ENCODE results near the gene RBM39. TPM values are rescaled to one million over a fixed set of nuclear protein-coding genes. Genes with fewer than 3 reads are reported as not detected.
"Not testable (repeated sequence)": the region's sequence is repeated elsewhere in the genome, so short reads cannot be mapped to it uniquely, and the experiment has no call there.

The RBM39 gene
- total RNA-seq, 1 donor: 1,157 TPM

DNA sequence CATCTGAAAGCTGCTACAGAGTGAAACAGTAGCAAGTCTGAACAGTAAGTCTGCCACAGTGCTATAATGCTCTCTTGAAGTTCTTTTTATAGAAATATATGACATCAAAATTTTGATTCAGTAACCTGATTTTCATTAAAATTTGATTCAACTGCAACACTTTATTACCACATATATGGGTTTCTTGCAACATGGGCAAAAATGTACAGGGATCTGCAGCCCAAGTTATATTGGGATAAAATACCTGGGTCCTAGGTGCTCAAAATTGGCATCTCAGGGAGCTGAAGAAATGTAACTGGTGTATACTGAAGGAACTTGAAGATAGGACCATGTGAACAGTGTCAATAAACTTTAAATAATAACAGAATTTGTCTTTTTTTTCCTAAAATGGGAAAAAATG, 32.0 kb downstream of the RBM39 start:
- H3K4me1 ChIP-seq (ENCODE audit: insufficient read depth, low read length): peaks cover 11% of the 10 kb centered on the region
- no peaks in the 10 kb centered on the region for H3K27me3 ChIP-seq (ENCODE audit: insufficient read depth, low read length)
- H3K4me3 ChIP-seq (ENCODE audit: low read length): no peak overlapping the region
- no peaks in the 10 kb centered on the region for H3K9me3 ChIP-seq (ENCODE audit: low read depth, low read length)

DNA sequence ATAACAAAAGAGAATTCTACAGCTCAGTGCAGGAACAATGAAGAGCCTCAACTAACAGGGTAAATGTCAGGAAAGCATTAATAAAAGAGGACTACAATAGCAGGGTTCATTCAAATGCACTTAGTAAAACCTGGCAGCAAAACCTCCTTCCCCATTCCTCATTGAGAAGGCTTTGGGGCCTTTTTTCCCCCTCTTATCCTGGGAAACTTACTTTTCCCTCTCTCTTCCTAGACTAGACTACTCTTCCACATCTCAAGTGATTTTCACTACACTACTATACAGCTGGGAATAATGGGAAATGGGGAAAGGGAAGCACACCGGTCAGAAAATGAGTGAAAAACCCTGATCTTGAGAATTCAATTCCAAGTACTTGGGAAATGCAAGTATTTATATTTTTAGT, 32.8 kb downstream of the RBM39 start:
- H3K9me3 ChIP-seq (ENCODE audit: low read depth, low read length): no peaks in the 10 kb centered on the region
- H3K4me3 ChIP-seq (ENCODE audit: low read length): no peak overlapping the region
- peaks cover 11% of the 10 kb centered on the region for H3K4me1 ChIP-seq (ENCODE audit: insufficient read depth, low read length)
- no peaks in the 10 kb centered on the region for H3K27me3 ChIP-seq (ENCODE audit: insufficient read depth, low read length)

DNA sequence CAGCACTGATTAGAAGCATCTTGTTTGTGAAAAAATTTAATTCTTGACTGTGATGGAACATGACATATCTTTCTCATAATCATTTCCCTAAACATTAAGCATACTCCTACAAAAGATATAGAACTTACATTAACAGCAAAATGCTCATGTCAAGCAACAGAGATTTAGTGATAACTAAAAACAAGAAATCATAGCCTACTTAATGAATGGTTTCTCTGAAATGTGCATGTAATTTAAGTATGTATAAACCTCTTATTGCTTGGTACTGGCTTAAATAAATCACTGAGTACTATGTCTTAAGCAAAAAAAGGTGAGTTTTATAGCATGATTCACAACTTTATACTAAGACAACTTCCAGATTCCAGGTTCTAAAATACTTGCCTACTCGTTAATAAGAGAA, 33.6 kb downstream of the RBM39 start:
- Histone ChIP-seq H3K4me3 (ENCODE audit: low read length) (no peak overlapping the region), H3K27me3 (ENCODE audit: insufficient read depth, low read length) (no peaks in the 10 kb centered on the region), H3K4me1 (ENCODE audit: insufficient read depth, low read length) (peaks cover 11% of the 10 kb centered on the region), H3K9me3 (ENCODE audit: low read depth, low read length) (no peaks in the 10 kb centered on the region)

DNA sequence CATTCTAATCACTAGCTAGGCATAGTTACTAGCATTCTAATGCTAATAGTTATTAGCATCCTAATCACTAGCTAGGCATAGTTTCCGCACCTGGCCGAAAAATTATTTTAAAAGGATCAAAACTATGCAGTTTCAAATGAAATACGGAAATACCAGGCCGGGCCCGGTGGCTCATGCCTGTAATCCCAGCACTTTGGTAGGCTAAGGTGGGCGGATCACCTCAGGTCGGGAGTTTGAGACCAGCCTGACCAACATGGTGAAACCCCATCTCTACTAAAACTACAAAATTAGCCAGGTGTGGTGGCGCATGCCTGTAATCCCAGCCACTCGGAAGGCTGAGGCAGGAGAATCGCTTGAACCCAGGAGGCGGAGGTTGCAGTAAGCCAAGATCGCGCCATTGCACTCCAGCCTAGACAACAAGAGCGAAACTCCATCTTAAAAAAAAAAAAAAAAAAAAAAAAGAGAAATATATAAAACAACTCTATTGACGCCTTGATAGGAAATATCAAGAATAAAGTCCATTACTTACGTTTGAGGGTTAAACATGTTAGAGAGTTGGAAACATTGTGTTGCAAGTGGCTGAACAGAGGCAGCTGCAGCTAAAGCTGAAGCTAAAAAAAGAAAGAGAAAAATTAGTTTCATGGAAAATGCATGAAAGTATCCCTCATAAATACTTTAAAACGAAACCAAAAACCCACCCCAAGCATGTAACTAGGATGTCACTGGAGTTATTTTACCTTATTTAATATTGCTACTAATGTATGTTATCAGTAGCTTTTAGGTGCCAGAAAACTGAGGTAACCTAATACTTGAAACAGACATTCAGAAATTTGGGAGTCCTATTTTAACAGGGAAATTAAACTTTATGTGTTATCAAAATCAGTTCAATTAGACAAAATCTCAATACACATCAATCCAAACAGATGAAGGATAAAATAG, 35.2 kb downstream of the RBM39 start:
- H3K9me3 ChIP-seq (ENCODE audit: low read depth, low read length); H3K4me1 ChIP-seq (ENCODE audit: insufficient read depth, low read length); H3K4me3 ChIP-seq (ENCODE audit: low read length); H3K27me3 ChIP-seq (ENCODE audit: insufficient read depth, low read length): not testable (repeated sequence)

DNA sequence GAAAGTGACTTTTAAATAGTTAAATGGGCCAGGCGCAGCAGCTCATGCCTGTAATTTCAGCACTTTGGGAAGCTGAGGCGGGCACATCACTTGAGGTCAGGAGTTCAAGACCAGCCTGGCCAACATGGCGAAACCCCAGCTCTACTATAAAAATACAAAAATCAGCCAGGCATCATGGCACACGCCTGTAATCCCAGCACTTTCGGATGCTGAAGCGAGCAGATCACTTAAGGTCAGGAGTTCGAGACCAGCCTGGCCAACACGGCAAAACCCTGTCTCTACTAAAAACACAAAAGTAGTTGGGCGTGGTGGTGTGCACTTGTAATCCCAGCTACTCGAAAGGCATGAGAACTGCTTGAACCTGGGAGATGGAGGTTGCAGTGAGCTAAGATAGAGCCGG, 36.2 kb downstream of the RBM39 start:
- H3K4me3 ChIP-seq (ENCODE audit: low read length); H3K4me1 ChIP-seq (ENCODE audit: insufficient read depth, low read length); H3K27me3 ChIP-seq (ENCODE audit: insufficient read depth, low read length); H3K9me3 ChIP-seq (ENCODE audit: low read depth, low read length): not testable (repeated sequence)

DNA sequence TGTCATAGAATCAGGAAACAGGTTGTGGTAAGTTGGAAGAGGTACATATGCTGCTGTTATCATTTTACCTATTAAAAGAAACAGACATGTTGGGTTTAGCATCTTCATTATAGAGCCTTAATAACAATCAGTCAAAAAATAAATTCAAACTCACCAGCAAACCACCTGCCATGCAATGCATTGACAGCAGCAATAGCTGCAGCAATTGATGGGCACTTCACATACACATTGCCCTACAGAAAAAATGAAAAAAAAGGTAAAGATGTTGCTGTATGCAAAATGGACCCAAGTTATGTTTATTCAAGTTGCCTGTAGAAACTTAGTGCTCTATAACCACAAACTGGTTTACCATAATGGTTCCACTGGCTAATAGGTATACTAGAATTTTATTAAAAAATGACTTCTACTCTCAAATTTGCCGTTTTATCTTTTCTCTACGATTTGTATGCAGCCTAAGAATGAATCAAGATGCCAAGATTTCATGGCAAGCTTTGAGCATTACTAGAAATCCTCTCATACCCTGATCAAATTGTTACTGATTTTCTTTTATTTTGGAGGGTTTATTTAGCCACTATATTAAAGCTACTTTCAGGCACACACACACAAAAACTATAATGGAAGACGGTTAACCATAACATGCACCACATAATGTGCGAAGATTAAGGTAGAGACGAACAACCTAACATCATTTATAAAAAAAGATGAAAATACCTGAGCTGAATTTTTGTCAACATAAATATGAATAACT, 37.4 kb downstream of the RBM39 start:
- Histone ChIP-seq H3K9me3 (ENCODE audit: low read depth, low read length) (no peaks in the 10 kb centered on the region), H3K4me1 (ENCODE audit: insufficient read depth, low read length) (peaks cover 15% of the 10 kb centered on the region), H3K27me3 (ENCODE audit: insufficient read depth, low read length) (no peaks in the 10 kb centered on the region), H3K4me3 (ENCODE audit: low read length) (no peak overlapping the region)

DNA sequence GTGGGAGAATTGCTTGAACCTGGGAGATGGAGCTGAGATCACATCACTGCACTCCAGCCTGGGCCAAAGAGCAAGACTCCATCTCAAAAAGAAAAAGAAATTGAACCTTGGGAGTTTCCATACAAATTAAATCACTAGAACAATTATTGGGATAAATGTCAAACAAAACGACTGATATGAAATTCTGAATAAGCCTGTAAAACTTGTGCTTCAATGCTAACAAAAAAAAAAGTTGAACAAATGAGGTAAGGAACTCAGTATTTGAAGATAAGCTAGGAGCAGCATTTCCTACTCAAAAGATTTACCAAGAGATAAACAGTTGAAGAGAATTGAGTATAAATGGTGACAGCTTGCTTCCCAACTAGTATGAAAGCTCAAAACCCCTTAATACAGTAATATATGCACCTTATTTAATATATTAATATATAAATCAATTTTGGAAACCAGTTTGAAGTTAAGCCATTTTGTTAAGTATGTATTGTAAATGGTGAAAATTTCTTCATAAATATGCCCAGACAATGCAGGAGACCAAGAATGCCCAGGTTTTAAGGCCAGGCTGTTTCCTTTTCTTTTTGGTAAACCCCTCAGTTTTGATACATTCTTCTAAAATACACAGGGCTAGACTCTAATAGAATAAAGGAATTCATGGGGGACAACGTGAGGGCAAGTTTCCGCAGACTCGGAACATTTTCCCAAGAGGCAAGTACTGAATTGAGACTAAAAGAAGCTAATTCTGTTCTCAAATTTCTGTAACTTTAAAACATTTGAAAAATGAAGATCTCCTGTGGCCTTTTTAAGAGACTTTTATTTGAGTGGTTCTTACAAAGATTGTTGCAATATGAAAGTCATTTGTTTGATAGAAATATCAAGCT, 39.0 kb downstream of the RBM39 start:
- no peaks in the 10 kb centered on the region for H3K9me3 ChIP-seq (ENCODE audit: low read depth, low read length)
- H3K4me1 ChIP-seq (ENCODE audit: insufficient read depth, low read length): peaks cover 19% of the 10 kb centered on the region
- no peak overlapping the region for H3K4me3 ChIP-seq (ENCODE audit: low read length)
- no peaks in the 10 kb centered on the region for H3K27me3 ChIP-seq (ENCODE audit: insufficient read depth, low read length)

DNA sequence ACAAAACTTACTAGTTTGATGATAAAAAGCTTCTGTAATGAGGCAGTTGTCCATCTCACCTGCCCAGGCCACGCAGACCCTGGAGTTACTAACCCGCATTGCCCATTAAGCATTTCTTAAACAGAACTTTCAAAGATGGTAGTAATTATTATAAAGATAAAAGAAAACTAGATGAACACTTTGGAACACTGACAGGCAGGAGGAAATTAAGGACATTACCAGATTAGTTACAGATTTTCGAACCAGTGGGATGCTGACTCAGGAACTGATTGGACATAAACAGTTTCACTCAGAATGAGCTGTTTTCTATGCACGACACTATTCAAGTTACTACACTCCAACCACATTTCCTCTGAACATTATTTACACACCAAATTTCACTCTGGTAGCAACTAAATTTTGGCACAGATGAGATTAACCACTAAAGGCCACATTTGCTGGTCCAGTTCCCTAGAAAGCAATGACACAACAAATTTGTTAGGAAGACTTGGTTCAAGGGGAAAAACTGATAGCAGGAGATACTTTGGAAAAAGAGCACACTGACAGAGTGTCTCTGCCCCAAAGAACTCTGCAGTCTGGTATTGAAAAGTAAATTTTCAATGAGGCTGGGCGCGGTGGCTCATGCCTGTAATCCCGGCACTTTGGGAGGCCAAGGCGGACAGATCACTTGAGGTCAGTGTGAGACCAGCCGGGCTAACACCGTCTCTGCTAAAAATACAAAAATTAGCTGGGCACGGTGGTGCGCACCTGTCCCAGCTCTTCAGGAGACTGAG, 39.8 kb downstream of the RBM39 start:
- H3K9me3 ChIP-seq (ENCODE audit: low read depth, low read length): no peaks in the 10 kb centered on the region
- no peaks in the 10 kb centered on the region for H3K27me3 ChIP-seq (ENCODE audit: insufficient read depth, low read length)
- peaks cover 26% of the 10 kb centered on the region for H3K4me1 ChIP-seq (ENCODE audit: insufficient read depth, low read length)
- H3K4me3 ChIP-seq (ENCODE audit: low read length): no peak overlapping the region

DNA sequence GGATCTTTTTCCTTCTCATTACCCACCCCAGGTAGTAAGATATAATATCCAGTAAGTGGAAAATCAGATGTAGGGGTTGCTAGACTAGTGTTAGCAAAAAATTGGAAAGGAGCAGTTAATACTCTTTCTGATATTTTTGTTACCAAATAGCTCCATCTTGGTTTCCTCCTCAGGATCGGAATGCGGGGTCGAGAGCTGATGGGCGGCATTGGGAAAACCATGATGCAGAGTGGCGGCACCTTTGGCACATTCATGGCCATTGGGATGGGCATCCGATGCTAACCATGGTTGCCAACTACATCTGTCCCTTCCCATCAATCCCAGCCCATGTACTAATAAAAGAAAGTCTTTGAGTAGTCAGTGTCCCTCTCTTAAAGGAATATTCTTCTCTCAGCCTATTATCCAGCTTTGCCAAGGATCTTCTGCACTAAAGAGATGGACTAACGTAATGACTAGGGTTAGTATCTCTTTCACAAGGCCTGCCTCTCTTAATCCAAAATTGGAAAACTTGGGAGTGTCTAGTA, 41.4 kb downstream of the RBM39 start:
- H3K27me3 ChIP-seq (ENCODE audit: insufficient read depth, low read length): no peaks in the 10 kb centered on the region
- H3K4me3 ChIP-seq (ENCODE audit: low read length): no peak overlapping the region
- H3K9me3 ChIP-seq (ENCODE audit: low read depth, low read length): no peaks in the 10 kb centered on the region
- H3K4me1 ChIP-seq (ENCODE audit: insufficient read depth, low read length): peaks cover 26% of the 10 kb centered on the region

DNA sequence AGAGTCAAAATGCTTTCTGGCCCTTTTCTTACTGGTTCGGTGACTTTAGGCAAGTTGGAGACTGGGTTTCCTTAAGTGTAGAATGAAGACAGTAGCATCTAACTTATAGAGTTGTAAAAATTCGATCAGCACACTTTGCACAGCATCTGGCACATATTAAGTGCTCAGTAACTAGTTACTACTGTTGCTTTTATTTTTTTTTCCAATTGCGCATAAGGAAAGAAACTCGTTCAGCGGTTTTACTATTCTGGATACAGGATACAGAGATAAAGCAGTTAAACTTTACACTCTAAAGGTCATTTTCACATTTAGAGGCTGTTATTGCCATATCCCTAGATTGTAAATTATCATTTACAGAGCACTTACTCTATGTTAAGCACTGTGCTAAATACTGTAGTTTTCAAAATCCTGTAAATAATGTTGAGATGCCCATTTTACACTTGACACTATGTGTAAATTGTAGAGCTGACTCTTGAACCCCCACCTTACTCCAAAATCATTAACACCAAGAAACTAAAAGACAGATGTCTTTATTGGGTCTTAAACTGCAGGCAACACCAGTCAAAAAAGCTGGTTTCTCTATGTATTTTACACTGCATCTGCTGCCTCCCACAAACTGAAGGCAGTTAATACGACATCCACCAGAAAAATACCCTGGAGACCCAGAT, 42.0 kb downstream of the RBM39 start:
- Histone ChIP-seq H3K27me3 (ENCODE audit: insufficient read depth, low read length) (no peaks in the 10 kb centered on the region), H3K4me1 (ENCODE audit: insufficient read depth, low read length) (peaks cover 26% of the 10 kb centered on the region), H3K9me3 (ENCODE audit: low read depth, low read length) (no peaks in the 10 kb centered on the region), H3K4me3 (ENCODE audit: low read length) (peak overlapping the region; percentile 94)

DNA sequence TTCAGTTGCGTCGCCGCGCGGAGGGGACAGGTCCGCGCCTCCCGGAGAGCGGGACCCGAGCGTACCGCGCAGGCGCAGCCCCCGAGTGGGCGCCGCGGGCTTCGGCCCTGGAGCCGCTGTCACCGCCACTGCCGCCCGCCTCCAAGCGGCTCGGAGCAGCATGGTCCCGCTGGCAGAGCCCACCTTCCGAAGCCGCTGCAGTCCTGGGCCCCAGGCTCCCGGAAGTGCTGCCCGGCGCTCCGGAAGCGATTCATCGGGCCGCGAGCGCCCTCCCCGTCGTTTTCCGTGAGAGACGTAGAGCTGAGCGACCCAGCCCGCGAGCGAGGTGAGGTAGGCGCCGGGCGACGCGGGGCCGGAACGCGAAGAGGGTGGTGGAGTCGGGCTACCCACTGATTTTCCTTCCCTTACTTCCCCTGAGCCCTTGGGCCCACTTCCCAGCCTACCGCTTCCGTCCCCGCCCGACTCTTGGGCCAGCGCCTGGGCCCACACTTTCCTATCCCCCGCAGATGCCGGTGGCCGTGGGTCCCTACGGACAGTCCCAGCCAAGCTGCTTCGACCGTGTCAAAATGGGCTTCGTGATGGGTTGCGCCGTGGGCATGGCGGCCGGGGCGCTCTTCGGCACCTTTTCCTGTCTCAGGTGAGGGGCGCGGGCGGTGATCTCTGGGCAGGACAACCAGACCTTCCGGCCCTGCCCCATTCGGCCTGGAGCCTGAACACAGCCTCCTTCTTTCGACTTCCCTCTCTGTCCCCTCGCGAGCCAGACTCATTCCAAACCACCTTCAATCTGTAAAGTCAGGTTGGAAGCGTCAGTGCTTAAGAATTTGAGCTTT, 42.7 kb downstream of the RBM39 start, which contains the start of the genes NFS1 and ROMO1:
Gene NFS1 (minus strand): TSS at position 226 of the 830 bp plus-strand sequence. CDS start 64 bp downstream, at position 162.
Gene ROMO1 (plus strand): TSS at position 279 of the 830 bp plus-strand sequence. CDS start 228 bp downstream, at position 507.
- Histone ChIP-seq H3K4me3 (ENCODE audit: low read length) (peak within 1 kb of the TSS; percentile 94), H3K27me3 (ENCODE audit: insufficient read depth, low read length) (no peaks in the 10 kb centered on the region), H3K9me3 (ENCODE audit: low read depth, low read length) (no peaks in the 10 kb centered on the region), H3K4me1 (ENCODE audit: insufficient read depth, low read length) (peaks cover 26% of the 10 kb centered on the region)

DNA sequence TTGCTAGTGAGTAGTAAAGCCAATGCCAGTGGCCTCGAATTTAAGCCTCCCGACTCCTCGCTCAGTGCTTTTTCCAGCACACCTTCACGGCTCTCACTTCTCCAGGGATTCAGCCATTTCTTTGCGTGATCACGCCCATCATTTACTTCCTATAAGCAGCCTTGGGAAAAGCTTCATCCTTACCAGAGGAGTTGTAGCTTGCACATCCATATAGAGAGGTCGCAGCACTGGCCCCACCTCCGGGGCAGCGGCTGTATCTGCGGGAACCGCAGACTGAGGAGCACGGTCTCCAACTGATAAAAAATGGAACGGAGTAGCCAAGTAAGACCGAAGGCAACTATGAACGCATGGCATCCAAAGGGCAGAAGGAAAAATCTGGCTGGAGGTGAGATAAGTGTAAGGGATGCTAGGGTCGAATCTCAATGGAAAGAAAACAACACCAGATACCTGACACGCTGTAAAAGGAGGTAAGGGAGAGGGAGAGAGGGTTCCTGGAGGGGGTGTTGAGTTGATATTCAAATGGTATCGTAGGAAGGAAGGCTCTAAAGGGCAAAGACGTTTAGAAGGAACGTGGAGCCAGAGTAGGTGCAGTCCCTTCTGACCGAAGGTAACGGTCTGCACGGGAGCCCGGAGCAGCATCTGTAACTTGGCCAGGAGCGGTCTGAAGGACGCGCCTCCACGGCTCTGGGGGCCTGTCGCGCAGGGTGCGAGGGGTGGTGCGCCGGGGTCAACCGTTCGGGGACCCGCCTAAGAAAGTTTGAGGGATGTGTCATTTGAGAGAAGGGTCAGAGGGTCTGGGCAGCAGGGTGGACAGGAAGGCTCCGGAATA, 43.5 kb downstream of the RBM39 start:
- no peaks in the 10 kb centered on the region for H3K9me3 ChIP-seq (ENCODE audit: low read depth, low read length)
- H3K27me3 ChIP-seq (ENCODE audit: insufficient read depth, low read length): no peaks in the 10 kb centered on the region
- peaks cover 26% of the 10 kb centered on the region for H3K4me1 ChIP-seq (ENCODE audit: insufficient read depth, low read length)
- peak overlapping the region; percentile 94 for H3K4me3 ChIP-seq (ENCODE audit: low read length)
